DLD1 (cell line): ENCODE measurements around the gene SYCP1.
"Not testable (repeated sequence)": the region's sequence is repeated elsewhere in the genome, so short reads cannot be mapped to it uniquely, and the experiment has no call there.

Experiments used
- in situ Hi-C: cut with HindIII; loops from 2 replicates; pipeline ENCODE4 v1.10.0; 2017; ENCODE audit warnings: low sequenced_read_pairs

The SYCP1 gene

GRCh38 chr1:114976891-114977290, 122.2 kb downstream of the SYCP1 start:
- in situ Hi-C loops, result no loop called here

GRCh38 chr1:114979278-114979891, 124.7 kb downstream of the SYCP1 start:
- in situ Hi-C loops, result no loop called here

DNA sequence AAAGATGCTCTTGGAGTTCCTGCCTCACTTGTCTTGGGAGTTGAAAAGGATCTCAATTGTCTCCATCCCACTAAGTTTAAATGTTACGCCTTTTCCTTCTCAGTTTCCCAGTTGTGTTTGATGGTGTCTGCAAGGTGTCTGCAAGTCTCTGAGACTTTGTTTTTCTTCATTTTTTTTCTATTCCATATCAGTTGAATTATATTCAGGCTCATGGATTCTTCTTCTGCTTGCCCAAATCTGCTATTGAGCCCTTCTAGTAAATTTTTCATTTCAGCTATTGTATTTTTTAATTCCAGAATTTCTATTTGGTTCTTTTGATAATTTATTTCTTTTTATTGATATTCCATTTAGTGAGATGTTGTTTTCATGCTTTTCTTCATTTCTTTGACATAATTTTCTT, 127.6 kb downstream of the SYCP1 start:
- in situ Hi-C loops, result loop anchor here (10.0 kb wide), 1 partner anchor 143 kb away; no protein-coding TSS in a partner anchor

DNA sequence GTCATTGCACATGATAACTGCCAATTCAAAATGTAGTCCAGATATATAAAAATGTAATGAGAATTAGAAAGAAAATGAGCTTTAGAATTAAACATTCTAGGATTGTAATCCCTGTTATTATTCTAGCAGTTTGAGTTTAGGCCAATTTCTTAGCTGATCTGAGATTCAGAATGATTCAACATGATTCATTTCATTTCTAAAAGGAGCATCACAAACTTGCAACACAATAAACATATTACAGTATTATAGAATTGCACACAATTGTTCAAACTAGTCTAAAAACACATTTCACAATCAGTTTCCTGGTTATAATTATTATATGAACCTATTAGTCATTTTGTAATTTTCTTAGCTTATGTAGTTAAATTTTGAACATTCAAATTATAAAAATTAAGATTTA, 131.6 kb downstream of the SYCP1 start:
- in situ Hi-C loops, result loop anchor here (10.0 kb wide), 1 partner anchor 139 kb away; no protein-coding TSS in a partner anchor

- in situ Hi-C loops, result loop anchor here (10.0 kb wide), 1 partner anchor 137 kb away; no protein-coding TSS in a partner anchor
Observed at GRCh38 chr1:114988095-114988494, 133.4 kb downstream of the SYCP1 start.

DNA sequence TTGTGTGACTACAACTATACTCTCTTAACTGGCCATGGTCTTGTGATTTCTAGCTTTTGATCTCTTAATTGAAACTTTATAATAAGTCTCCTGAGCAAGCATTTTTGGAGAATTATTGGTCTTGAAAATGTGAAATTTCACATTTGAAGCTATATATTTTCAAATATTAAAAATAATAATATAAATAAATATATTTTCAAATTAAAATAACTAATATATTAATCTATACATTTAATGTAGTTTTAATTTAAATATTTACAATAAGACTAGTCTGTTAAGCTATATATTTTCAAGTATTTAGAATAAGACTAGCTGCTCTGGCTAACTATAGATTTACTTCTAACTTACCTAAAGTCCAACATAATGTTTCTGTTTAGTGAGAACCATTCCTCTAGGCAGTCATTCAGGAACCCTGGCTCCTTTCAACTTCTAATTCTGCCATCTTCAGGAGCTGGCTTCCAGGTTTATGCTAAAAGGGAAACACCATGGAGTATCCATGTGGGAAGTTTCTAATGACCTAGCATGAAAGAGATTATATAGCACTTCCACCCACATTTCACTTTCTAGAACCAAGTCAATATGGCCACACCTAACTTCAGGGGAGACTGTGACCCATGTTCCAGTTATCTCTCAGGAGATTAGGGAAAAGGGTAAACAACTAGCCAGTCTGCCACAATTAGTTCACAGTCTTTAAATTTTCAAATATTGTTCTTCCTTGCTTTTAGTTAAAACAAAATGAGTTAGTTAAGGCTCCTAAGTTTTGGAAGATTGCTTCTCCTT, 143.0 kb downstream of the SYCP1 start:
- in situ Hi-C loops, result loop anchor here (10.0 kb wide), 1 partner anchor 467 kb away; no protein-coding TSS in a partner anchor

DNA sequence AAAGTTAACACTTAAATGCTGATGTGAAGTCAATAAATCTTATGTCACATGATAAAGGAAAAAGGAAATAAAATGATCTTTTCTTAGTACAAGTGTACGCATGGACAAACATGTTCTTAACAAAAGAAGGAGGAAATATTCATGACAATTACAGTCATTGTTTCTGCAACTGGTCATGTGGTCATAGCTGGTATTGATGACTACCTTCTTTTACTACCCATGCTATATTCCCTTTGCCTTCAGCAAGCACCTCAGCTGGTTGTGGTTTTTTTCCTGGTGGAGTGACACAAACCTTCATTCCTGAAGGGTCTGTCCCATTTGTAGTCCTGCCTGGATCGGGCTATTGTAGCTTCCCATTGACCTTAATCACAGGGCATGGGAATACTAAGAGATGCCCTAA, 151.5 kb downstream of the SYCP1 start:
- in situ Hi-C loops, result no loop called here

DNA sequence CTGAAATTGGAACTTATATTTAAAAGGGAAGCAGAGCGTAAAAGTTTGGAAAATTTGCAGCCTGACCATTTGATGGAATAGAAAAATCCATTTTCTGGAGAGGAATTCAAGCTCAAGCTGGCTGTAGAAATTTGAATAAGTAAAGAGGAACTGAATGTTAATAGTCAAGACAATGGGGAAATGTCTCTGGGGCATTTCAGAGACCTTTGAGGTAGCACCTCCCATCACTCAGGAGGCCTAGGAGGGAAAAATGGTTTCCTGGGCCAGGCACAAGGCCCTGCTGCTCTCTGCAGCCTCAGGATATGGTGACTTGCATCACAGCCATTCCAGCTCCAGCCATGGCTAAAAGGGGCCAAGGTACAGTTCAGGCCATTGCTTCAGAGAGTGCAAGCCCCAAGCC, 157.3 kb downstream of the SYCP1 start:
- in situ Hi-C loops, result no loop called here

DNA sequence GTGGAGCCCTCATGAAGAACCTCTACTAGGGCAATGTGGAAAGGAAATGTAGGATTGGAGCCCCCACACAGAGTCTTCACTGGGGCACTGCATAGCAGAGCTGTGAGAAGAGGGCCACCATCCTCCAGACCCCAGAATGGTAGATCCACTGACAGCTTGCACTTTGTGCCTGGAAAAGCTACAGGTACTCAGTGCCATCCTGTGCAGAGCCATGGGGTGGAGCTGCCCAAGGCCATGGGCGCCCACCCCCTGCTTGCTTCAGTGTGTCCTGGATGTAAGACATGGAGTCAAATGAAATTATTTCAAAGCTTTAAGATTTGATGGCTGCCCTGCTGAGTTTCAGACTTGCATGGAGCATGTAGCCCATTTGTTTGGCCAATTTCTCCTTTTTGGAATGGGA, 157.8 kb downstream of the SYCP1 start:
- in situ Hi-C loops, result no loop called here

GRCh38 chr1:115013792-115014191, 159.1 kb downstream of the SYCP1 start:
- in situ Hi-C loops, result no loop called here

GRCh38 chr1:115019549-115019948, 164.9 kb downstream of the SYCP1 start:
- in situ Hi-C loops, result not testable (repeated sequence)

DNA sequence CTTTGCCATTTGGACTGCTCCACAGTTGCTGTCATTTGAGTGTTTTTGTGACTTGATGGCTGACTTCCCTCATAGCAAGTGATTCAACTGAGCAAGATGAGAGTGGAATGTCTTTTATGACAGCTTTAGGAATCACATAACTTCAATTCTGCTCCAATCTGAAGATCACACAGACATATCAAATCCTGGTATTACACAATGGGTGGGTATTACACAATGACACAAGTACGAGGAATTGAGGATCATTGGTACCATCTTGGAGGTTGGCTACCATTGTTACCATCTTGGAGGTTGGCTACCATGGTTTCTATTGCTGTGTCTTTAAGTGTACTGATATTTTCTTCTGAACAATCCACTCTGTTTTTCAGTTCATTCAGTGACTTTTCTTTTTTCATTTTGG, 166.5 kb downstream of the SYCP1 start:
- in situ Hi-C loops, result no loop called here

- in situ Hi-C loops, result no loop called here
Observed at GRCh38 chr1:115023593-115023992, 168.9 kb downstream of the SYCP1 start.

- in situ Hi-C loops, result no loop called here
Observed at GRCh38 chr1:115029526-115029925, 174.9 kb downstream of the SYCP1 start, which contains the start of gene TSHB. Gene TSHB, plus strand, starts transcription at chr1:115029826. Its CDS starts 3,537 bp downstream, at chr1:115033363.

GRCh38 chr1:115031595-115031994, 176.9 kb downstream of the SYCP1 start:
- in situ Hi-C loops, result no loop called here

DNA sequence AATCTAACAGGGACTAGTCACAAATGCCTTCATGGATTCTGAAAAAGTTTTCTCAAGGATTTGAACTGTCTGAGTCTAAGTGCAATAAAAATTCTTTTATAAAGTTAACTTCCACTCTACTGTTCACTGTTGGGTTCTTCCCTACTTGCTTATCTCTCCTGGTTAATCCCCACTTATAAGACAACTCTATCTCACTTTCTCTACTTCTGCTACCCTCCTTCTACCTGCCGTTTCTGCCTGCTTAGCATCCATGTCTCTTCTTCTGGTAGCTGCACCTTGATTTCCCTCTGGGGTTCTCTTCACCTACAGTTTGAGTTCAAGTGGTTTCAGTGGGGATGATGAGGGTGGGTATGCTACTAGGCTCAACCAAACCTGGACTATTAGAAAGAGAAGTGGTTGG, 181.0 kb downstream of the SYCP1 start:
- in situ Hi-C loops, result no loop called here

GRCh38 chr1:115036814-115037507, 182.3 kb downstream of the SYCP1 start:
- in situ Hi-C loops, result no loop called here

- in situ Hi-C loops, result no loop called here
Observed at GRCh38 chr1:115040501-115040900, 185.8 kb downstream of the SYCP1 start.

- in situ Hi-C loops, result no loop called here
Observed at GRCh38 chr1:115041654-115042053, 187.0 kb downstream of the SYCP1 start.
